ENCODE measurements around the gene POU2F2. TPM values are rescaled to one million over a fixed set of nuclear protein-coding genes. Genes with fewer than 3 reads are reported as not detected.

The POU2F2 gene
- total and polyA plus RNA-seq, 9 of the 15 experiments (the other 6 are each of a cell fraction or from before 2014, with no cell fraction given), result 0.03 to 0.68 (median 0.14) TPM

DNA sequence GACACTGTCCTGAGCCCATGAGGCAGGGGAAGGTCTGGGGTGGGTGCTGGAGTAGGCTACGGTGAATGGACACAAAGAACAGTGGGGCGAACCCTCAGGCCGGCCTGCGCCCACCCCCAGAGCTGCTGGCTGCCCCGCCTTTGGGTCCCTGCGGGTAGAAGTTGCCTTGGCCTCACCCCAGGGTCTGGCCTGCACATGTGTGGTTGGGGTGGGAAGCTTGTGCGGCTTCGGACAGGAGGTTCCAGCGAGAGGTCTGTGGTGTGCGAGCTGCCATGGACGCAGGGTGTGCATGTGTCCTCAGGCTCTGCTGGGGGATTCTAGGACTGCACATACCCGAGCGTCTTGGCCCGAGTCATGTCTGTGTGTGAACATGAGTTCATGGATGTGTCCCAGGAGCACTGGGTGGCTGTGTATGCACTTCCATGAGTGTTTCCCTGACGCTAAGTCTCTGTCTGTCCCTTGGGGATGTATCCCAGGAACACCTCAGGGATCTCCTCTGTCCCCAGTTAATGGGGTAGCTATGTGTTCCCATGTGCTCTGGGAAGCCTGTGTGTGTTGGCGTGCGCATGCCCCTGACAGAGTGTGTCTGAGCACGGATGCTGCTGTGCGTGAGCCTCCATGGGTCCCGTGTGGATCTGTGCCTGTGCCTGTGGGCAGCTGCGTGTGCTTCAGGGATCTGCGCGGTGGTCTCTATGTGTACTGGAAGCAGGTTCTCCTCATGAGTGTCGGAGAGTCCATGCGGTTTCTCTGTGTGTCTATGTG, 20.8 kb upstream of the POU2F2 start:
- no peaks in the 10 kb centered on the region for H3K9me3 ChIP-seq (replicated peaks; ENCODE audit: control insufficient read depth, insufficient read depth, low read depth, low read length)
- H3K79me2 ChIP-seq (ENCODE audit: control insufficient read depth, insufficient read depth, low read length), result no peaks in the 10 kb centered on the region
- FAIRE-seq (no peak), DNase-seq (ENCODE audit: extremely low read depth in 1 of 4, low spot score in 3 of 4) (no peak), ATAC-seq (peak; percentile 40; the same call in 2 of the 3 replicates)
- peaks cover 30 to 69% of the 10 kb centered on the region in 2 experiments; a peak in 4 of 5 replicates for H3K27me3 ChIP-seq (ENCODE audit: control insufficient read depth in 2 of 2, insufficient read depth in 2 of 2, low read length in 2 of 2)
- H3K9me1 ChIP-seq (ENCODE audit: control insufficient read depth, insufficient read depth, low read length), result no peaks in the 10 kb centered on the region
- no peaks in the 10 kb centered on the region; a peak in 1 of 5 replicates for H3K4me1 ChIP-seq (replicated peaks in 1 of 2; ENCODE audit: control insufficient read depth in 2 of 2, insufficient read depth in 2 of 2, low read length in 2 of 2)
- intact Hi-C loops (cut with micrococcal nuclease), result no loop called here
- 6% methylated on average over 25 of the region's 25 CpGs for WGBS (ENCODE audit: insufficient coverage, low coverage, missing lambda C conversion rate)
- no peak overlapping the region for H2AFZ ChIP-seq (ENCODE audit: low read depth, low read length)
- H3K36me3 ChIP-seq (ENCODE audit: control insufficient read depth, insufficient read depth, low read length), result no peaks in the 10 kb centered on the region
- no peak overlapping the region for H3K9ac ChIP-seq (ENCODE audit: insufficient read depth in 1 of 2, low read depth in 2 of 2, low read length in 2 of 2)
- no peak overlapping the region for H3K4me2 ChIP-seq (ENCODE audit: insufficient read depth, low read length)
- CTCF ChIA-PET (ENCODE audit: low intra/inter-chr PET ratio), result no interaction called here
- H3K27ac ChIP-seq (ENCODE audit: extremely low read depth, low read depth, low read length), result no peak overlapping the region
- no peak for TF ChIP-seq CBFB (CRISPR knock-in tag; IDR thresholded peaks at IDR 0.05)
- peak; percentile 41 to 57; a peak in 2 of 4 replicates for TF ChIP-seq NRF1 (conservative IDR thresholded peaks at IDR 0.05 in 1 of 2, IDR thresholded peaks at IDR 0.05 in 1 of 2)
- TF ChIP-seq RFX1 (IDR thresholded peaks at IDR 0.05), result no peak
- in situ Hi-C loops (cut with MboI), result no loop called here
- peaks cover 19% of the 10 kb centered on the region for H4K20me1 ChIP-seq (replicated peaks; ENCODE audit: control insufficient read depth, insufficient read depth, low read length)
- no peak overlapping the region for H3K4me3 ChIP-seq
- POLR2A ChIA-PET, result interaction anchor here (0.8 kb wide), 1 partner anchor 16 kb away, joined by 3 read pairs; no protein-coding TSS in a partner anchor
- BruUV-seq (replicated peaks), result no TSS peak

Measured in K562 (cell line).